ENCODE measurements around the gene RNF113A. TPM values are rescaled to one million over a fixed set of nuclear protein-coding genes. Genes with fewer than 3 reads are reported as not detected.
A peak's percentile ranks its signal among the peaks of the same experiment; 100 is the strongest.
"Not testable (repeated sequence)": the region's sequence is repeated elsewhere in the genome, so short reads cannot be mapped to it uniquely, and the experiment has no call there.

Gene RNF113A
- total RNA-seq, 1 donor = 19.7 TPM

GRCh38 chrX:119852382-119853353 lies 18.9 kb downstream of the RNF113A start, which contains the start of gene UPF3B:
TSS of gene UPF3B (minus strand) at chrX:119852963. CDS start at chrX:119852928, 35 bp downstream.
- peak; percentile 66 to 98 (median 96) for DNase-seq (ENCODE audit: low read depth in 2 of 3, low spot score in 2 of 3)

- DNase-seq (ENCODE audit: low read depth in 2 of 3, low spot score in 2 of 3) = no peak
These were observed 37.6 kb downstream of the RNF113A start for GRCh38 chrX:119833905-119834304.

GRCh38 chrX:119828446-119828845 lies 43.1 kb downstream of the RNF113A start:
- DNase-seq (ENCODE audit: low read depth in 2 of 3, low spot score in 2 of 3) = no peak

GRCh38 chrX:119826399-119826959 lies 45.1 kb downstream of the RNF113A start:
- no peak for DNase-seq (ENCODE audit: low read depth in 2 of 3, low spot score in 2 of 3)

- not testable (repeated sequence) for DNase-seq (ENCODE audit: low read depth in 2 of 3, low spot score in 2 of 3)
These were observed 47.3 kb downstream of the RNF113A start for GRCh38 chrX:119824221-119824620.

- DNase-seq (ENCODE audit: low read depth in 2 of 3, low spot score in 2 of 3) = peak in 2 of 3 donors; percentile 60 to 90
These were observed 49.8 kb downstream of the RNF113A start for GRCh38 chrX:119821703-119822102.

Other genes starting within 250 kb of the RNF113A start
- 316 TPM for gene SEPTIN6, start 178.6 kb downstream of the RNF113A start, total RNA-seq
- 3.5 TPM for gene SOWAHD, start 113.1 kb downstream of the RNF113A start, total RNA-seq
- gene RPL39, start 80.1 kb downstream of the RNF113A start, total RNA-seq = 1,963 TPM
- gene UPF3B, start 18.8 kb downstream of the RNF113A start, total RNA-seq = 1.3 TPM
- 11.6 TPM for gene NDUFA1, start 99 bp upstream of the RNF113A start, total RNA-seq
- gene AKAP14, start 24.2 kb upstream of the RNF113A start, total RNA-seq = not detected
- 3.2 TPM for gene NKAP, start 72.0 kb upstream of the RNF113A start, total RNA-seq
- not detected for gene RHOXF2B, start 206.0 kb upstream of the RNF113A start, total RNA-seq
- gene RHOXF1, start 244.2 kb upstream of the RNF113A start, total RNA-seq = not detected